Calu3 (cell line): Measurements from ENCODE around the gene PNPLA1. TPM values are rescaled to one million over a fixed set of nuclear protein-coding genes. Genes with fewer than 3 reads are reported as not detected.

ENCODE experiments used
- Bru-seq: library from RNA; stranded (reverse); fragments of 400-500 nt; gene quantifications from one replicate; lab custom pipeline; 2021; lab: Mats Ljungman, UMichigan
- BruChase-seq, 2 experiments: library from RNA; stranded (reverse); fragments of 400-500 nt; gene quantifications; one replicate each; lab custom pipeline; 2021; lab: Mats Ljungman, UMichigan
- BruUV-seq: library from RNA; stranded (reverse); fragments of 400-500 nt; replicated peaks from 2 replicates; lab custom pipeline; 2021; lab: Mats Ljungman, UMichigan
- CTCF ChIA-PET: fragments of 300-600 bp; sonication (Branson Sonifier 250); formaldehyde crosslinking; loops from one replicate; lab custom pipeline; 2022; ENCODE audit warnings: antibody characterized with exemption; lab: Charles Lee
- DNase-seq: peaks from one replicate; pipeline ENCODE4 v3.0.0; 2022
- H3K27ac Mint-ChIP-seq: one replicate; pipeline ENCODE4 v1.8.0; 2022; ENCODE audit warnings: mixed read lengths; ENCODE audit not compliant: unreplicated experiment
- H3K27me3 Mint-ChIP-seq: one replicate; pipeline ENCODE4 v1.8.0; 2022; ENCODE audit warnings: mixed read lengths; ENCODE audit not compliant: unreplicated experiment
- H3K36me3 Mint-ChIP-seq: one replicate; pipeline ENCODE4 v1.8.0; 2022; ENCODE audit warnings: mild to moderate bottlenecking, moderate library complexity, mixed read lengths; ENCODE audit not compliant: insufficient read depth, unreplicated experiment
- H3K4me1 Mint-ChIP-seq: one replicate; pipeline ENCODE4 v1.8.0; 2022; ENCODE audit warnings: mild to moderate bottlenecking, low read depth, mixed read lengths; ENCODE audit not compliant: unreplicated experiment
- H3K4me3 Mint-ChIP-seq: one replicate; pipeline ENCODE4 v1.8.0; 2022; ENCODE audit warnings: mild to moderate bottlenecking, low read depth, moderate library complexity, mixed read lengths; ENCODE audit not compliant: unreplicated experiment
- H3K9me3 Mint-ChIP-seq: one replicate; pipeline ENCODE4 v1.8.0; 2022; ENCODE audit warnings: low read depth, mixed read lengths; ENCODE audit not compliant: unreplicated experiment
- CTCF ChIP-seq: fragments of 200-600 bp; IDR thresholded peaks from one replicate; pipeline ENCODE4 v1.8.0; 2022; ENCODE audit warnings: antibody characterized with exemption; ENCODE audit not compliant: unreplicated experiment
- intact Hi-C: fragments of 100-400 bp; cut with micrococcal nuclease; formaldehyde crosslinking; loops from one replicate; pipeline ENCODE4 v1.10.0; 2022; ENCODE audit not compliant: unreplicated experiment
- long read RNA-seq: library from polyadenylated mRNA; stranded (forward); transcript quantifications from one replicate; pipeline ENCODE4 v2.0.0, GENCODE V29; 2022
- total RNA-seq: library from RNA; stranded (reverse); gene quantifications from 2 replicates; pipeline ENCODE4 v1.2.3, GENCODE V29; 2022

The PNPLA1 gene, protein sequence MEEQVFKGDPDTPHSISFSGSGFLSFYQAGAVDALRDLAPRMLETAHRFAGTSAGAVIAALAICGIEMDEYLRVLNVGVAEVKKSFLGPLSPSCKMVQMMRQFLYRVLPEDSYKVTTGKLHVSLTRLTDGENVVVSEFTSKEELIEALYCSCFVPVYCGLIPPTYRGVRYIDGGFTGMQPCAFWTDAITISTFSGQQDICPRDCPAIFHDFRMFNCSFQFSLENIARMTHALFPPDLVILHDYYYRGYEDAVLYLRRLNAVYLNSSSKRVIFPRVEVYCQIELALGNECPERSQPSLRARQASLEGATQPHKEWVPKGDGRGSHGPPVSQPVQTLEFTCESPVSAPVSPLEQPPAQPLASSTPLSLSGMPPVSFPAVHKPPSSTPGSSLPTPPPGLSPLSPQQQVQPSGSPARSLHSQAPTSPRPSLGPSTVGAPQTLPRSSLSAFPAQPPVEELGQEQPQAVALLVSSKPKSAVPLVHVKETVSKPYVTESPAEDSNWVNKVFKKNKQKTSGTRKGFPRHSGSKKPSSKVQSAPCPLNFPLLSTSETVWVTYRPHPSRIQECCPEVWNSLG
- total RNA-seq (0.19 and 0.20 TPM in 2 replicates), Bru-seq, nascent RNA (percentile 28 among the genes with signal in this experiment), BruChase-seq, experiment 1, labeled RNA remaining after a 6-hour chase (percentile 24 among the genes with signal in this experiment), BruChase-seq, experiment 2, labeled RNA remaining after a 2-hour chase (percentile 35 among the genes with signal in this experiment)
- long read RNA-seq = 0 reads

DNA sequence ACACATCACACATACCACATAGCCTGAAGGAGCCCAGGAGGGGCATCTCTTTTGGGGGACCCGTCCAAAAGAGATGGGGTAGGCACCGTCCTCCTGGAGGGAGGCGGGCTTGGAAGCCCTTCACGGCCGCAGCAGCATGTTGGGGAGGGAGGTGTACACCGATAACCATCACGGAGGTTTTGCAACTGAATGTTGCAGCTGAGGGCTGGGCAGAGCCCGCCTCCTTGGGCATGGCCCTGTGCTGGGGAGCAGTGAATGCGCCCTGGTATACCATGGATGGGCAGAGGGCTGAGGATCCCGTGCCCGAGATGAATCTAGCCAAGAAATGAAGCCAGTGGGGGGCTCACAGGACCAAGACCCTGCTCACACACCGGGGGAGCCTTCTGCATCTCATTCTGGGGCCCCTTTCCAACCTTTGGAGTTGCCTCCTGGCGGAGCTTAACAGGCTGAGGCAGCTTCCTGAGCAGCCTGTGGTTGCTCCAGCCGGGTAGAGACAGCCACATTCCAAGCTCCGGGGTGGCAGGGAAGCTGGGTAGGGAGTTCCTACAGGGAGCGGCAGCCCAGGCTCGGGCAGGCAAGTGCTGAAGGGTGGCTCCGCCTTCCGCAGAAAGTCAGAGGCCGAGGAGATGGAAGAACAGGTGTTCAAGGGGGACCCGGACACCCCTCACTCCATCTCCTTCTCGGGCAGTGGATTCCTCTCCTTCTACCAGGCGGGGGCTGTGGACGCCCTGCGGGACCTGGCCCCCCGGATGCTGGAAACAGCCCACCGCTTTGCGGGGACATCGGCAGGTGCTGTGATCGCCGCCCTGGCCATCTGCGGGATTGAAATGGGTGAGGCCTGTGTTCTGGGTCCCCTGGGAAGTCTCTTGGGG, at the start of gene PNPLA1:
TSS of gene PNPLA1 (plus strand) at position 227 of the 872 bp plus-strand sequence. CDS start at position 627, 400 bp downstream.
- DNase-seq = no peak
- Mint-ChIP-seq H3K27ac (no peak within 1 kb of the TSS), H3K27me3 (peaks cover 71% of the 10 kb centered on the region), H3K4me3 (no peak within 1 kb of the TSS), H3K36me3 (no peaks in the 10 kb centered on the region), H3K9me3 (no peaks in the 10 kb centered on the region), H3K4me1 (peaks cover 7% of the 10 kb centered on the region)
- CTCF ChIA-PET = no interaction called here
- BruUV-seq = no TSS peak
- TF ChIP-seq CTCF = no peak
- intact Hi-C loops = no loop called here

- CTCF ChIA-PET = no interaction called here
- H3K4me3 Mint-ChIP-seq = no peak overlapping the region
- no peak overlapping the region for H3K27ac Mint-ChIP-seq
- H3K4me1 Mint-ChIP-seq = no peaks in the 10 kb centered on the region
- no TSS peak for BruUV-seq
- no peak for TF ChIP-seq CTCF
- DNase-seq = no peak
- peaks cover 48% of the 10 kb centered on the region for H3K36me3 Mint-ChIP-seq
- no peaks in the 10 kb centered on the region for H3K27me3 Mint-ChIP-seq
- no peaks in the 10 kb centered on the region for H3K9me3 Mint-ChIP-seq
- intact Hi-C loops = no loop called here
Observed at GRCh38 chr6:36220226-36220625, 49.6 kb upstream of the PNPLA1 start.

- peaks cover 42% of the 10 kb centered on the region for H3K36me3 Mint-ChIP-seq
- no peaks in the 10 kb centered on the region for H3K9me3 Mint-ChIP-seq
- CTCF ChIA-PET = interaction anchor here (0.7 to 1.0 kb wide), 2 partner anchors 9 to 30 kb away, joined by 3 read pairs; no protein-coding TSS in a partner anchor
- H3K4me1 Mint-ChIP-seq = no peaks in the 10 kb centered on the region
- BruUV-seq = no TSS peak
- no peak for DNase-seq
- no peak for TF ChIP-seq CTCF
- H3K27me3 Mint-ChIP-seq = no peaks in the 10 kb centered on the region
- intact Hi-C loops = no loop called here
- no peak overlapping the region for H3K27ac Mint-ChIP-seq
- H3K4me3 Mint-ChIP-seq = no peak overlapping the region
Observed at GRCh38 chr6:36221674-36222073, 48.2 kb upstream of the PNPLA1 start.

- H3K4me3 Mint-ChIP-seq = no peak overlapping the region
Observed at GRCh38 chr6:36222924-36223323, 46.9 kb upstream of the PNPLA1 start.

More at GRCh38 chr6:36222924-36223323, 46.9 kb upstream of the PNPLA1 start:
- DNase-seq = no peak
- no peaks in the 10 kb centered on the region for H3K27me3 Mint-ChIP-seq
- peaks cover 42% of the 10 kb centered on the region for H3K36me3 Mint-ChIP-seq
- no TSS peak for BruUV-seq
- no peak overlapping the region for H3K27ac Mint-ChIP-seq
- no peaks in the 10 kb centered on the region for H3K4me1 Mint-ChIP-seq
- intact Hi-C loops = no loop called here
- TF ChIP-seq CTCF = no peak
- CTCF ChIA-PET = no interaction called here
- no peaks in the 10 kb centered on the region for H3K9me3 Mint-ChIP-seq
